H1 (cell line): ENCODE results near the gene ITPKA. TPM values are rescaled to one million over a fixed set of nuclear protein-coding genes. Genes with fewer than 3 reads are reported as not detected.

Source experiments
- polyA plus RNA-seq, 7 experiments: library from polyadenylated mRNA; depleted of rRNA in 3 of 7; stranded (reverse) in 5 of 7; unstranded in 2 of 7; fragments of >200 nt in 5 of 7; fragments of 200-250 nt in 2 of 7; gene quantifications; 1 replicate in 5 of 7; 2 replicates in 1 of 7; 4 replicates in 1 of 7; pipeline versions ENCODE4 v1.2.1 to v1.2.3, GENCODE V29; 2011 to 2013; ENCODE audit warnings: missing spikeins in 2 of 7, mixed read lengths in 2 of 7
- small RNA-seq: library from polyadenylated mRNA; stranded (forward); fragments of <200 nt; extraction: miRNeasy Mini kit (QIAGEN cat#:217004); gene quantifications from one replicate; pipeline ENCODE3, GENCODE V24; 2013; ENCODE audit not compliant: insufficient read depth
- total RNA-seq: library from RNA; stranded (reverse); fragmentation: NEBNext Ultra II Directional; extraction: Animal tissue kit (Norgen Biotek cat#: 25700); gene quantifications from 2 replicates; pipeline ENCODE4 v1.2.1, GENCODE V29; 2021

ITPKA gene
- total and polyA plus RNA-seq, 2 of the 8 experiments (the other 6 are each of a cell fraction or from before 2014, with no cell fraction given), result 0.39 to 0.99 TPM

Small RNA genes within 50 kb of the gene (small RNA-seq; reads per million reads assigned to genes)
- not detected for gene RNU6-1169P

Other genes with a start within 250 kb of the ITPKA start
- 34.8 and 36.7 TPM in 2 replicates for gene OIP5, start 161.3 kb upstream of the ITPKA start, total RNA-seq
- 41.7 and 44.5 TPM in 2 replicates for gene OIP5, start 161.3 kb upstream of the ITPKA start, polyA plus RNA-seq (2011; rRNA removed)
- gene NUSAP1, start 161.0 kb upstream of the ITPKA start, total RNA-seq, result 135 and 144 TPM in 2 replicates
- gene NUSAP1, start 161.0 kb upstream of the ITPKA start, polyA plus RNA-seq (2011; rRNA removed), result 60.8 and 65.0 TPM in 2 replicates
- gene NDUFAF1, start 91.4 kb upstream of the ITPKA start, total RNA-seq, result 15.0 and 16.2 TPM in 2 replicates
- 5.9 and 10.8 TPM in 2 replicates for gene NDUFAF1, start 91.4 kb upstream of the ITPKA start, polyA plus RNA-seq (2011; rRNA removed)
- gene RTF1, start 76.8 kb upstream of the ITPKA start, total RNA-seq, result 47.7 and 57.8 TPM in 2 replicates
- 18.6 and 22.6 TPM in 2 replicates for gene RTF1, start 76.8 kb upstream of the ITPKA start, polyA plus RNA-seq (2011; rRNA removed)
- 0.19 and 0.38 TPM in 2 replicates for gene LTK, start 20.0 kb downstream of the ITPKA start, total RNA-seq
- 0.05 and 0.06 TPM in 2 replicates for gene LTK, start 20.0 kb downstream of the ITPKA start, polyA plus RNA-seq (2011; rRNA removed)
- 84.3 and 86.6 TPM in 2 replicates for gene RPAP1, start 50.4 kb downstream of the ITPKA start, total RNA-seq
- 53.3 and 85.6 TPM in 2 replicates for gene RPAP1, start 50.4 kb downstream of the ITPKA start, polyA plus RNA-seq (2011; rRNA removed)
- gene TYRO3, start 65.3 kb downstream of the ITPKA start, total RNA-seq, result 96.8 and 98.8 TPM in 2 replicates
- 82.7 and 131 TPM in 2 replicates for gene TYRO3, start 65.3 kb downstream of the ITPKA start, polyA plus RNA-seq (2011; rRNA removed)
- gene MGA, start 166.5 kb downstream of the ITPKA start, total RNA-seq, result 53.2 and 55.7 TPM in 2 replicates
- gene MGA, start 166.5 kb downstream of the ITPKA start, polyA plus RNA-seq (2011; rRNA removed), result 6.1 and 7.6 TPM in 2 replicates